SU-DHL-6 (cell line): ENCODE measurements around the gene FBXO31.

Experiments used
- CTCF ChIP-seq: fragments of 200-600 bp; sonication (generic); IDR thresholded peaks from one replicate; pipeline ENCODE4 v1.5.1; 2017; ENCODE audit warnings: antibody characterized with exemption, mild to moderate bottlenecking, low read length, moderate library complexity; ENCODE audit not compliant: insufficient read depth, poor library complexity, severe bottlenecking
- EZH2phosphoT487 ChIP-seq: fragments of 200-600 bp; sonication (generic), shearing (Covaris generic); conservative IDR thresholded peaks from 2 replicates; pipeline ENCODE4 v1.6.1; 2018; ENCODE audit warnings: mild to moderate bottlenecking, antibody characterized with exemption, low read length, moderate library complexity, mixed read lengths

GRCh38 chr16:87291944-87292343, 91.6 kb downstream of the FBXO31 start:
- TF ChIP-seq CTCF (no peak), EZH2phosphoT487 (no peak)
